Adrenal gland (tissue), 5 donors: Measurements from ENCODE around the gene NCOA6.

Experiments
- POLR2A ChIP-seq, 2 donors: fragments of 450-650 bp; IDR thresholded peaks; one replicate each; pipeline ENCODE4 v1.6.1; 2017; ENCODE audit warnings: antibody characterized with exemption in 2 of 2, mild to moderate bottlenecking in 2 of 2, moderate library complexity in 1 of 2
- TF ChIP-seq, protein P1 (sequence below), 6 experiments: fragments of 450-650 bp in 4 of 6; fragments of 200-600 bp in 2 of 6; sonication (generic) in 1 of 6; IDR thresholded peaks; 1 replicate in 5 of 6; 2 replicates in 1 of 6; pipeline versions ENCODE4 v1.5.1 to v1.8.0; 2016 to 2021; ENCODE audit warnings: antibody characterized with exemption in 6 of 6, mild to moderate bottlenecking in 2 of 6, moderate library complexity in 1 of 6
- donor health status: DM: no; HTN: no; CAD: no.

GRCh38 chr20:34736106-34736735, 89.2 kb downstream of the NCOA6 start:
- TF ChIP-seq, protein P1, sequence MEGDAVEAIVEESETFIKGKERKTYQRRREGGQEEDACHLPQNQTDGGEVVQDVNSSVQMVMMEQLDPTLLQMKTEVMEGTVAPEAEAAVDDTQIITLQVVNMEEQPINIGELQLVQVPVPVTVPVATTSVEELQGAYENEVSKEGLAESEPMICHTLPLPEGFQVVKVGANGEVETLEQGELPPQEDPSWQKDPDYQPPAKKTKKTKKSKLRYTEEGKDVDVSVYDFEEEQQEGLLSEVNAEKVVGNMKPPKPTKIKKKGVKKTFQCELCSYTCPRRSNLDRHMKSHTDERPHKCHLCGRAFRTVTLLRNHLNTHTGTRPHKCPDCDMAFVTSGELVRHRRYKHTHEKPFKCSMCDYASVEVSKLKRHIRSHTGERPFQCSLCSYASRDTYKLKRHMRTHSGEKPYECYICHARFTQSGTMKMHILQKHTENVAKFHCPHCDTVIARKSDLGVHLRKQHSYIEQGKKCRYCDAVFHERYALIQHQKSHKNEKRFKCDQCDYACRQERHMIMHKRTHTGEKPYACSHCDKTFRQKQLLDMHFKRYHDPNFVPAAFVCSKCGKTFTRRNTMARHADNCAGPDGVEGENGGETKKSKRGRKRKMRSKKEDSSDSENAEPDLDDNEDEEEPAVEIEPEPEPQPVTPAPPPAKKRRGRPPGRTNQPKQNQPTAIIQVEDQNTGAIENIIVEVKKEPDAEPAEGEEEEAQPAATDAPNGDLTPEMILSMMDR (IDR thresholded peaks at IDR 0.05) = no peak
- no peak for TF ChIP-seq POLR2A (IDR thresholded peaks at IDR 0.05)
